Measurements from ENCODE around the gene SPINT2. TPM values are rescaled to one million over a fixed set of nuclear protein-coding genes. Genes with fewer than 3 reads are reported as not detected.

SPINT2 gene
- total RNA-seq, 1 donor from 2014 or later = 8.7 TPM

GRCh38 chr19:38308926-38309614, 44.7 kb downstream of the SPINT2 start:
- no peak for DNase-seq
- intact Hi-C loops (cut with DNase I) = no loop called here
- no peak for ATAC-seq (ENCODE audit: poor library complexity)

GRCh38 chr19:38309615-38310278, 45.4 kb downstream of the SPINT2 start:
- DNase-seq (no peak), ATAC-seq (ENCODE audit: poor library complexity) (no peak)
- intact Hi-C loops (cut with DNase I) = no loop called here

GRCh38 chr19:38310279-38310670, 45.9 kb downstream of the SPINT2 start:
- ATAC-seq (ENCODE audit: poor library complexity) = no peak
- no peak for DNase-seq
- intact Hi-C loops (cut with DNase I) = no loop called here

- ATAC-seq (ENCODE audit: poor library complexity) (no peak), DNase-seq (no peak)
- intact Hi-C loops (cut with DNase I) = no loop called here
These were observed 46.6 kb downstream of the SPINT2 start for GRCh38 chr19:38310986-38311385.

- intact Hi-C loops (cut with DNase I) = loop anchor here (5.0 kb wide), 2 partner anchors 39 to 54 kb away; partner anchors contain the start of gene SPINT2
- peak; percentile 96 for ATAC-seq (ENCODE audit: poor library complexity)
These were observed 51.5 kb downstream of the SPINT2 start, which contains the start of gene YIF1B for GRCh38 chr19:38315657-38316476. YIF1B (minus strand) TSS chr19:38315947; CDS start chr19:38315917, 30 bp downstream.

GRCh38 chr19:38316477-38317067, 52.2 kb downstream of the SPINT2 start:
- ATAC-seq (ENCODE audit: poor library complexity) (no peak), DNase-seq (no peak)
- intact Hi-C loops (cut with DNase I) = loop anchor here (5.0 kb wide), 2 partner anchors 39 to 54 kb away; partner anchors contain the start of gene SPINT2

More at GRCh38 chr19:38315657-38316476, 51.5 kb downstream of the SPINT2 start, which contains the start of gene YIF1B:
- peak; percentile 98 for DNase-seq

GRCh38 chr19:38317104-38317612, 52.8 kb downstream of the SPINT2 start:
- intact Hi-C loops (cut with DNase I) = loop anchor here (5.0 kb wide), 2 partner anchors 40 to 55 kb away; partner anchors contain the start of gene SPINT2
- ATAC-seq (ENCODE audit: poor library complexity) = no peak
- no peak for DNase-seq

- DNase-seq = peak; percentile 67
- ATAC-seq (ENCODE audit: poor library complexity) = peak; percentile 13
- intact Hi-C loops (cut with DNase I) = loop anchor here (5.0 kb wide), 2 partner anchors 41 to 56 kb away; partner anchors contain the start of gene SPINT2
These were observed 54.3 kb downstream of the SPINT2 start for GRCh38 chr19:38318660-38319059.

GRCh38 chr19:38319421-38320258, 55.3 kb downstream of the SPINT2 start, which contains the start of gene KCNK6:
KCNK6 (plus strand) TSS chr19:38319845; CDS start chr19:38319951, 106 bp downstream.
- DNase-seq = peak; percentile 69
- intact Hi-C loops (cut with DNase I) = loop anchor here (5.0 to 10.0 kb wide), 3 partner anchors 42 to 415 kb away; partner anchors contain the start of genes SIPA1L3, SPINT2 and WDR87
- peak; percentile 4 for ATAC-seq (ENCODE audit: poor library complexity)

GRCh38 chr19:38320969-38321339, 56.6 kb downstream of the SPINT2 start:
- ATAC-seq (ENCODE audit: poor library complexity) = no peak
- intact Hi-C loops (cut with DNase I) = loop anchor here (10.0 kb wide), 1 partner anchor 416 kb away; the partner anchor contains the start of genes SIPA1L3 and WDR87
- no peak for DNase-seq

- DNase-seq (peak; percentile 86), ATAC-seq (ENCODE audit: poor library complexity) (peak; percentile 80)
- intact Hi-C loops (cut with DNase I) = loop anchor here (10.0 kb wide), 1 partner anchor 417 kb away; the partner anchor contains the start of genes SIPA1L3 and WDR87
These were observed 57.3 kb downstream of the SPINT2 start for GRCh38 chr19:38321646-38322196.

- DNase-seq (no peak), ATAC-seq (ENCODE audit: poor library complexity) (no peak)
- intact Hi-C loops (cut with DNase I) = loop anchor here (10.0 kb wide), 1 partner anchor 418 kb away; the partner anchor contains the start of genes SIPA1L3 and WDR87
These were observed 58.9 kb downstream of the SPINT2 start for GRCh38 chr19:38323291-38323690.

- DNase-seq (no peak), ATAC-seq (ENCODE audit: poor library complexity) (no peak)
- intact Hi-C loops (cut with DNase I) = loop anchor here (10.0 kb wide), 1 partner anchor 420 kb away; the partner anchor contains the start of genes SIPA1L3 and WDR87
These were observed 60.1 kb downstream of the SPINT2 start for GRCh38 chr19:38324431-38324830.

- no peak for ATAC-seq (ENCODE audit: poor library complexity)
- intact Hi-C loops (cut with DNase I) = loop anchor here (10.0 kb wide), 1 partner anchor 422 kb away; the partner anchor contains the start of genes SIPA1L3 and WDR87
- DNase-seq = no peak
These were observed 62.2 kb downstream of the SPINT2 start for GRCh38 chr19:38326591-38326990.

GRCh38 chr19:38329651-38330050, 65.3 kb downstream of the SPINT2 start:
- no peak for DNase-seq
- intact Hi-C loops (cut with DNase I) = loop anchor here (10.0 kb wide), 1 partner anchor 425 kb away; the partner anchor contains the start of genes SIPA1L3 and WDR87
- no peak for ATAC-seq (ENCODE audit: poor library complexity)

GRCh38 chr19:38331728-38332127, 67.4 kb downstream of the SPINT2 start:
- intact Hi-C loops (cut with DNase I) = no loop called here
- no peak for DNase-seq

More at GRCh38 chr19:38331728-38332127, 67.4 kb downstream of the SPINT2 start:
- ATAC-seq (ENCODE audit: poor library complexity) = no peak

Data from Right ventricle myocardium superior (tissue), 1 donor.